Smooth muscle cell of the umbilical artery (primary cell): ENCODE results near the gene PRTFDC1. TPM values are rescaled to one million over a fixed set of nuclear protein-coding genes. Genes with fewer than 3 reads are reported as not detected.

ENCODE experiments used
- total RNA-seq: library from RNA; depleted of rRNA; stranded (reverse); fragments of >200 nt; gene quantifications from 2 replicates; pipeline ENCODE4 v1.2.3, GENCODE V29; 2014

Gene PRTFDC1
- total RNA-seq = 6.8 and 11.3 TPM in 2 replicates

GRCh38 chr10:24952143-24952706 is at the start of gene PRTFDC1:
TSS of gene PRTFDC1 (minus strand) at chr10:24952606. CDS start at chr10:24952575, 31 bp downstream.

Other genes with a start within 250 kb of the PRTFDC1 start
- gene ARHGAP21, start 228.7 kb downstream of the PRTFDC1 start, total RNA-seq = 69.2 and 101 TPM in 2 replicates
- gene ENKUR, start 63.6 kb upstream of the PRTFDC1 start, total RNA-seq = 0.18 TPM in 1 of 2 replicates, not detected in the other
- gene THNSL1, start 64.0 kb upstream of the PRTFDC1 start, total RNA-seq = 3.9 and 6.1 TPM in 2 replicates
- gene GPR158, start 222.4 kb upstream of the PRTFDC1 start, total RNA-seq = under 0.01 and 0.05 TPM in 2 replicates